Activated CD8-positive, alpha-beta memory T cell treated with anti-CD3 and anti-CD28 coated beads, Interleukin-2, amount 50 U/mL, for 24 hours (primary cell): ENCODE results near the gene APOBEC3H.
"Not testable (repeated sequence)": the region's sequence is repeated elsewhere in the genome, so short reads cannot be mapped to it uniquely, and the experiment has no call there.

Experiments
- DNase-seq: peaks from one replicate; pipeline ENCODE4 v3.0.0-alpha.2; 2020; ENCODE audit errors: extremely low read depth

APOBEC3H gene

GRCh38 chr22:39097098-39098020 is at the start of gene APOBEC3H:
Gene APOBEC3H (plus strand): TSS chr22:39097244. CDS start chr22:39100279, 3,035 bp downstream.
- DNase-seq, result no peak

- DNase-seq, result not testable (repeated sequence)
Measured at GRCh38 chr22:39049486-39049885, 47.6 kb upstream of the APOBEC3H start.

DNA sequence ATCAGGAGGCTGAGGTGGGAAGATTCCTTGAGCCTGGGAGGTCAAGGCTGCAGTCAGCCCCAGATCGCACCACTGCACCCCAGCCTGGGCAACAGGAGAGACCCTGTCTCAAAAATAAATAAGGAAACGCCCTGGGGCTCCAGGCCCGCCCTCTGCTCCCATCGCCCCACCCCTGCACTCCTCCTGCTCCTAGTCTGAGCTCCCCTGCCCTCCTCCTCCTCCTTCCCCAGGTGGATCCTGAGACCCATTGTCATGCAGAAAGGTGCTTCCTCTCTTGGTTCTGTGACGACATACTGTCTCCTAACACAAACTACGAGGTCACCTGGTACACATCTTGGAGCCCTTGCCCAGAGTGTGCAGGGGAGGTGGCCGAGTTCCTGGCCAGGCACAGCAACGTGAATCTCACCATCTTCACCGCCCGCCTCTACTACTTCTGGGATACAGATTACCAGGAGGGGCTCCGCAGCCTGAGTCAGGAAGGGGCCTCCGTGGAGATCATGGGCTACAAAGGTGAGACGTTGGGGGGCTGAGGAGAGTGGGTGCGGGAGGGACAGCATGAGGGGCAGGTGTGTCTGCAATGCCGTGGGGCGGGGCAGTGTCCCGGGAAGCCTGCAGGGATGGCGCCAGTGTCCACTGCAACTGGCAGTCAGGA is 45.1 kb upstream of the APOBEC3H start:
- not testable (repeated sequence) for DNase-seq

GRCh38 chr22:39055658-39056057 is 41.4 kb upstream of the APOBEC3H start:
- DNase-seq, result no peak

DNA sequence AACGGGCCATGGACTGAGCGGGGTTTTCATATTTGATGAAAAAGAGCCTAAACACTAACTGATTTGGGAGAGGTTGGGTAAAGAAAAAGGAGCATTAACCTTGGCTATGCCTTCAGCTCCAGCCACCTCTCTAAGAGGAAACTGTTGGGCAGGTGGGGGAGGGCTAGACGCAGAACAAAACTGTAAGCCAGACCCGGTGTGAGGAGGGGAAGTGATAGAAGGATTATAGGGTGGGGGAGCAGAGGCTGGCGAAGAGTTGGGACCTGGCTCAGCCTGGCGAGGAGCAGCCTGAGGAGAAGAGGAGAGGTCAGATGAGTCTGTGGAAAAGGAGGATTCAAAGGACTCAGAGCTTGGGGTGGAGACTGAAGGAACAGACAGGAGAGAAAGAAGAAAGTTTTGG is 35.8 kb upstream of the APOBEC3H start:
- DNase-seq, result not testable (repeated sequence)

GRCh38 chr22:39061951-39062350 is 35.1 kb upstream of the APOBEC3H start:
- DNase-seq, result not testable (repeated sequence)

- not testable (repeated sequence) for DNase-seq
Measured at GRCh38 chr22:39063904-39064303, 33.1 kb upstream of the APOBEC3H start.

DNA sequence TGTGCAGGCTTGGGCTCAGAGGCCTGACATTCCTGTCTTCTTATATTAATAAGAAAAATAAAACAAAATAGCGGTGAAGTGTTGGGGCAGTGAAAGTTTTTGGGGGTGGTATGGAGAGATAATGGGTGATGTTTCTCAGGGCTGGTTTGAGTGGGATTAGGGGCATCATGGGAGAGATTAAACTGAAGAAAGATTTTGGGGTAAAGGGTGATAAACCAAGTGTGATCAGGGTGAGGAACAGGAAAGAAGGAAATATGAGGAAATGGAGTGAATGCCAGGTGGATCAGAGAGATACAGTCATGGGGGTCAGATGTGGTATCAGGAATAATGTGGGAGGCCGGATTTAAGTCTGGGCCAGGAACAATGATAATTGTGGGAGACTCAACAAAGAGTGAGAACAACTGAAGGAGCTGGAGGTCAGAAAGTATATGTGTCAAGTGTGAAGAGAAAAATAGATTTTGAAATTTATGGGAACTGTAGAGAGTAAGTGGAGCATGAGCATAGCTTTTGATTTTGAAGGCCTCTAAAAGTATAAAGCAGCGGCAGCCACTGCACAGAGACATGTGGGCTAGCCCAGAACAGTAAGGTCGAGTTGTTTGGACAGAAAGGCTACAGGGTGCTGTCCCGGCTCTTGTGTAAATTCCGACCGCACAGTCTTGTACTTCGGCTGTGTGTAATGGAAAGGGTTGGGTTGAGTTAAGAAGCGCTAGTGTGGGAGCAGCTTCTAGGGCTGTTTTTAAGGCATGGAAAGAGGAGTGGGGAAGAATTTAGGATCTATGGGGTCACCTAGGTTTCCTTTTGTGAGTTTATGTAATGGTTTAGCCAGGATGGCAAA is 30.4 kb upstream of the APOBEC3H start:
- not testable (repeated sequence) for DNase-seq

DNA sequence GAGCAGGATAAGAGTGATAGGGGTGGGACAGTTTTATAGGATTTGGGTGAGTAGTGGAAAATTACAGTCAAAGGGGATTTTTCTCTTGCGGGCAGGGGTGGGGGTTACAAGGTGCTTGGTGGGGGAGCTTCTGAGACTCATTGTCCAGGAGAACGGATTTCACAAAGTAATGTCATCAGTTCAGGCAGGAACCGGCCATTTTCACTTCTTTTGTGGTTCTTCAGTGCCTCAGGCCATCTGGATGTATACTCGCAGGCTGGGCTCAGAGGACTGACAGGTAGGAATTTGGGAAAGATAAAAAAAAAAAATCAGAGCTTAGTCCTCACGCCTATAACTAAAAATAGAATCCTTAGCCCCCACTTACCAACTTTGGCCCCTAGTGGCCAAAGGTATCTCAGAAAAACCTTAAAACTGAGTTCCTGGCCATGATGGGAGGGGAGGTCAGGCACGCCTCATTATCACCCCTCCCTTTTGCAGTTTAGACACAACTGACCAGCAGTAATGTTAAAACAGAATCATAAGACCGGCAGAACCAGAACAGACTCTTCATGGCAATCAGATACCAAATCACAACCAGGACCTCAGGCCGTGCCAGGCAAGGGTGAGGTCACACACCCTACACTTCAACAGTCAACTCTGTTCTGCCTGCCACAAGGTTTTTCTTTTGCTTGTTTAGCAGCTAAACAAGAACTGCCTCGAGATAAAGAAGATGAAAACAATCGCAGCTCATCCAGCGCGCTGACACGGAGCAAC is 28.8 kb upstream of the APOBEC3H start:
- DNase-seq, result no peak

DNA sequence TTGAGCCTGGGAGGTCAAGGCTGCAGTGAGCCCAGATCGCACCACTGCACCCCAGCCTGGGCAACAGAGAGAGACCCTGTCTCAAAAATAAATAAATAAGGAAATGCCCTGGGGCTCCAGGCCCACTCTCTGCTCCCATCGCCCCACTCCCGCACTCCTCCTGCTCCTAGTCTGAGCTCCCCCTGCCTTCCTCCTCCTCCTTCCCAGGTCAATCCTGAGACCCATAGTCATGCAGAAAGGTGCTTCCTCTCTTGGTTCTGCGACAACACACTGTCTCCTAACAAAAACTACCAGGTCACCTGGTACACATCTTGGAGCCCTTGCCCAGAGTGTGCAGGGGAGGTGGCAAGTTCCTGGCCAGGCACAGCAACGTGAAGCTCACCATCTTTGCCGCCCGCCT is 26.9 kb upstream of the APOBEC3H start:
- no peak for DNase-seq

- not testable (repeated sequence) for DNase-seq
Measured at GRCh38 chr22:39072581-39072981, 24.5 kb upstream of the APOBEC3H start.

DNA sequence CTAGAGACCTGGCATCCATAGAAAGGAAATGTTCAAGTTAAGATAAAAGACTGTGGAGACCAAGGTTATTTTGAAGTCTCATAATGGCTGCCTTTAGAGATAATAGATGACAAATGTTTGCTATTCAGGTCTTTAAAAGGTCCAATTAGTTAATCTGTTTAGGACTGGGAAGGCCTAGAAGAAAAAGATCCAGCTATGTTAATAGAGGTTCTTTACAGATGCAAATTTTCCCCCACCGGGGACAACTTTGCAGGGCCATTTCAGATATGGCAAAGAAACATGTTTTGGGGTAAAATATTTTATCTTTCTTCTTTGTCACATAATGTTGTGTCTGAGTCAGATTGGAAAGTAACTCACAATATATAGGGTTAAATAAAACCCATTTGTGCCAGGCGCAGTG is 23.1 kb upstream of the APOBEC3H start:
- no peak for DNase-seq

GRCh38 chr22:39076155-39077025 is 20.7 kb upstream of the APOBEC3H start:
- not testable (repeated sequence) for DNase-seq

GRCh38 chr22:39077026-39077840 is 19.8 kb upstream of the APOBEC3H start, which contains the start of gene APOBEC3G:
Gene APOBEC3G (plus strand): TSS chr22:39077275. CDS start chr22:39077362, 87 bp downstream.
- DNase-seq, result not testable (repeated sequence)

- DNase-seq, result not testable (repeated sequence)
Measured at GRCh38 chr22:39077912-39078311, 19.1 kb upstream of the APOBEC3H start.

DNA sequence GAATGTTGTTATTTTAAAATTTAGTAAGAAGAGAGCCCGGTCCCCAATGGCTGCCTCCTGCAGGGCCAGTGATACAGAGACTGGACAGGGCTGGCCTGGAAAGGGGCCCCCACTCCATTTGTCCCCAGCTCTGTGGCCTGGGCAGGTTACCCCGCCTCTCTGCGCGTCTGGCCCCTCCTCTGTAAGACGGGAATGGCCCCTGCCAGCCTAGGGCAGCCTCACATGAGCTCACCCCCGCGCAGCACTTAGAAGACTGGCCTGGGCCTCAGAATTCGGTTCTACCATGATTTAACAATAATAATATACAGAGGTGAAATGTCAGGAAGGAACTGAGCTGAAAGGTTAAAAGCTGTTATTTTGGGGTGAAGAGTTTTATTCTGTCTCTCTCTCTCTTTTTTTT is 18.7 kb upstream of the APOBEC3H start:
- no peak for DNase-seq

DNA sequence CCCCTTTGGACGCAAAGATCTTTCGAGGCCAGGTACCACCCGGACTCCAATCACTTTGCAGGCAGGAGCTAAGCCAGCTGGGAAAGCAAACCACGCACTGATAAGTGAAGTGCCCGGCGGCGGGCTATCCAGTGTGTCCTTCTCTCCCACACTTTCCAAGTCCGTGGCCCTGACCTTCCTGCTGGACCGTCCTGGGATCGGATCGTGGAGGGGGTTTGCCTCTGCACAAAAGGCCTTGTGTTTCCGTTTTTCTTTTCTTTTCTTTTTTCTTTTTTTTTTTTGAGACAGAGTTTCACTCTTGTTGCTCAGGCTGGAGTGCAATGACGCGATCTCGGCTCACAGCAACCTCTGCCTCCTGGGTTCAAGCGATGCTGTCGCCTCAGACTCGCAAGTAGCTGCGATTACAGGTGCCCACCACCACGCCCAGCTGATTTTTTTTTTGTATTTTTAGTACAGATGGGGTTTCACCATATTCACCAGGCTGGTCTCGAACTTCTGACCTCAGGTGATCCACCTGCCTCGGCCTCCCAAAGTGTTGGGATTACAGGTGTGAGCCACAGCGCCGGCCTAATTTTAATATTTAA is 17.9 kb upstream of the APOBEC3H start:
- not testable (repeated sequence) for DNase-seq

DNA sequence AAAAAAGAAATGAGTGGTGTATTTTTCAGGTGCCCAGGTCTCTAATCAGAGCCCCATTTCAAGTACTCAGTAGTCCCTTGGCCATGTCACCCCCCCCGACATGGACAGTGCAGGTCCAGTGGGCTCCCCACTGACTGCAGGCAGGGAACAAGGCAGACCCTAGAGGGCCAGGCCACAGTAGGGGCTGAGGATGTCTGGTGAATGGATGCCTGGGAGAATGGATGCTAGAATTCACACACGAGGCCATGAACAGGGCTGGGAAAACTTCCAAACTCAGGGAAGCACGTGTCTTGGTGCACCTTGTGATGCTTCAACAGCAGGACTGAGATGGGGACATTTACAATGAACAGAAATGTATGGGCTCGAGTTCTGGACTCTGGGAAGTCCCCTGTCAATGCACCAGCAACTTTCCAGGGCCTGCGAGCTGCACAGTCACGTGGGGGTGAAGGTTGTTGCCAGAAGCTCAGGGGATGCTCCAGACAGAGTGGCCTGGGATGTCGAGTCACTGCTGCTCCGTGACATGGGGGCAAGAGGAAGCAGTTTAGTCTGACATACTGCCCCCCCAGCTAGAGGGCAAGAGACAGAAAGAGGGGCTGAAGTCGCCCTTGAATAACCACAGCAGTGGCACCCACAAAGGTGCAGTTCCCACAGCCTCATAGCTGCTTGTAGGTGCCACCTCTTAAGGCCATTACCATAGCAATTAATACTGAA is 16.8 kb upstream of the APOBEC3H start:
- no peak for DNase-seq
